GM12875 (cell line): Measurements from ENCODE around the gene CDK11A.

Experiments
- H3K4me3 ChIP-seq: one replicate; pipeline ENCODE4 v1.5.1; 2011; ENCODE audit warnings: low read depth, low read length, control low read depth
- CTCF ChIP-seq: IDR thresholded peaks from 2 replicates; pipeline ENCODE4 v1.5.1; 2011; ENCODE audit warnings: low read depth, mild to moderate bottlenecking, control low read depth, inconsistent platforms, low read length, moderate library complexity, borderline replicate concordance; ENCODE audit not compliant: insufficient read depth

CDK11A gene

DNA sequence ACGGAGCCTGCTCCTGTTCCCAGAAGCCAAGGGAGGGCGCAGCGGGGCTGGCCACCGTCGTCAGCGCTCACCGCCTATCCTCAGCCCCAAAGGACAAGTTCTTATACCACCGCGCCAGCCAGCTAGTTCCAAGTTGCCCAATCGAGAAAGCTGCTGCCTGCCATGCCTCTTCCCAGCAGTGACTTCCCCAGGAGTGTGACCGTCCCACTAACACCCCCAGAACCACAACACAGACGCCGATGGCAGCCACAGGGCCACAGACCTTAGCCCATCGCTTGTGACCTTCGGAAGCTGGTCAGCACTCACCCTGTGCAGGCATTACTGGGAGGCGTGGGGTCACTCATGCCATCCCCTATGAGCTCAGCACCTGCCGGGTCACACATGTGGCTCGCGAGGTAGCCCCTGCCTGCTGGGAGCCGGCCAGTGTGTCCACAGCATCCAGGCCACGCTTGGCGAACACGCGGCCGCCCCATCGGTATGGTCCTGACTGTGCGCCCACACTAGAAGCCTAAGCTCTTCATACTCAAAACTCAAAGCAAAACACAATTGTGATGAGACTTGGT, 34.0 kb upstream of the CDK11A start:
- TF ChIP-seq CTCF, result no peak

GRCh38 chr1:1757422-1758058, 33.4 kb upstream of the CDK11A start:
- no peak overlapping the region for H3K4me3 ChIP-seq
- TF ChIP-seq CTCF, result no peak

More for the DNA sequence above, 34.0 kb upstream of the CDK11A start:
- H3K4me3 ChIP-seq, result no peak overlapping the region

DNA sequence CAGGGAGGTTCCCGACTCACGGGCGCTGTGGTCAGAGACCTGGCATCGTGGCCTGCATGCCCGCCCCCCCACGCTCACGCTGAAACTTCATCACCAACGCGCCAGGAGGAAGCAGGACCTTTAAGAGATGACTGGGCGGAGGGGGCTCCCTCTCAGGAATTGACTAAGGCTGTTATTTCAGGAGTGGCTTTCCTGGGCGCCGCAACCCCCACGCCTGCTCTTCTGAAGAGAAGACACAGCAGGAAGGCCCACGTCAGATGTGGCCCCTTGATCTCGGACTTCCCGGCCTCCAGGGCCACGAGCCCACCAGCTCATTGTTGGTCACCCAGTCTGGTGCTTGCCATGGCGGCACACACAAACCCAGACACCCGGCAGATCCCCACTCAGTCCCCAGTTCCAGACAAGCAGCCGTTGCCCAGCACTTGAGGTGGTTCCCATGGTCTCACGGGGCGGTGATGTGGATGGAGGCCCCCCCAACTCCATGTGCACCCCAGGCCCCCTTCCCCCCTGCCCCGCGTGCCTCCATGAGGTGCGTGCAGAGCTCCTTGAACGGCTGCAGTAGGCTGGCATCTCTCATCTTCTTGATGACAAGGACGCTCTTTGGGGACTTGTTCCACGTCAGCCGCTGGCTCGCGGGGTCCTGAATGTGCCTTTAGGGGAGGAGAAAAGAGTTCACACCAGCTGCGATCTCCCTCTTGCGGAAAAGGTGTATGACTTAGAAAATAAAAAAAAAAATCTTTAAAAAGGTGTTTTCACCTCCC, 32.7 kb upstream of the CDK11A start:
- TF ChIP-seq CTCF, result no peak
- H3K4me3 ChIP-seq, result no peak overlapping the region

DNA sequence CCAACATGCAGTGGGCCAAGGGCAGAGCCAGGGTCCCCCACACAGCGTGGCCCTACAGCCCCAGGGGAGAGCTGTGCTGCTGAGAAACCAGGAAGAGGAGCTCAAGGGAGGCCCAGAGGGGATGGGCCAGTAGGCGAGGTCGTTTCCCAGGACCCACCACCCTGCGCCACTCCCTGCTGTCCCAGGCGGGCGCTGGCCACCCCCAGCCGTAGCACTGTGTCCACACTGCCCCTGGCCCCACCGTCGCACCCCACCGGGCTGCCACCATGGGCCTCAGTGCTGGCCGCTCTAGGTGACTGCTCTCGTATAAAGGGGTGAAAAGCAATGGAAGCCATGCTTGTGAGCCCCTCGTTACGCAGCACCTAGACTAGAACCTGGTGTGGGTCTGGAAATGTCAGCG, 31.7 kb upstream of the CDK11A start:
- H3K4me3 ChIP-seq, result no peak overlapping the region
- no peak for TF ChIP-seq CTCF

DNA sequence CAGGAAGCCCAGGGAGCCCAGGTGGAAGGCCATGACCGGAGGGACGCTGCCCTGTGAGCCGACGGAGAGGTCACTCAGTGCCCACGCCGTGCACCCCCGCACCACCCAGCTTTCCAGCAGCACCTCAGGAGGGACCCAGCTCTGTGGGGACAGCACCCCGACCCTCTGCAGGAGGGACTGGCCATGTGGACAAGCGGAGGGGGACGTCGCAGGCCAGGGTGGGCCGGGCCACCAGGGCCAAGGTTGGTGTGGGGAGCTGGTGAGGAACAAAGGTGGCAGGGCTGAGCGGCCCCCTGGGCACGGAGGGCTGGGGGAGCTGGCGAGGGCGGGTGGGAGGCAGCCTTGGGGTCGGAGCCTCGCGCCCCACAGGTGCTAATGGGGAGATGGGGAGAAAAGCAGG, 31.3 kb upstream of the CDK11A start:
- no peak for TF ChIP-seq CTCF
- H3K4me3 ChIP-seq, result no peak overlapping the region

DNA sequence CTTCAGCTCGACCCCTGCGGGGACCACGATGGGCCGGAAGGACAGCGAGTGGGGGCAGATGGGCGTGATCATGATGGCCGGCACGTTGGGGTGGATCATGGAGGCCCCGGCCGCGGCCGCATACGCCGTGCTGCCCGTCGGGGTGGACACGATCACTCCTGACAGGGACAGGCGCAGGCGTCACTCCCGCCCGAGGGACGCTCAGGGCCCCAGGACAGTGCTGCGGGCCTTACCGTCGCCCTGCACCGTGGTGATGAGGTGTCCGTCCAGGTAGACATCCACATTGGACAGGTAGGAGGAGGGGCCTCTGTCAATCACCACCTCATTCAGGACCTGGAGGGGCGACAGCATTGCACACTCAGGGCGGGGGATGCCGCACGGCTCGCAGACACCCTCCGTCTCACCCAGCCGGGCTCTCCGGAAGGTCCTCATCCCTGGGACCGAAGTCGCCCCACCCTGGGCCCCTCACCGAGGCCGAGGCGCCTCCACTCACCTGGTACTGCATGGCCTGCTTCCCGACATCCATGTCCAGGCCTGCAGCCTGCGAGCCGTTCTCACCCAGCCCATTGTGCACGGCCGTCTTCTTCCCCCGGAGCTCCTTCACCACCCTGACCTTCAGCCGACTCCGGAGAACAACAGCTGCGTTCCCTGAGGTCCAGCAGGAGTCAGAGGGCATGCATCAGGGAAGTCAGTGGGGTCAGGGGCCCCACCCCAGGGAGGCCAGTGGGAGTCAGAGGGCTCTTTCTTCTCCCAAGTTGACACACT, 30.1 kb upstream of the CDK11A start:
- no peak overlapping the region for H3K4me3 ChIP-seq

More for the DNA sequence above, 30.1 kb upstream of the CDK11A start:
- no peak for TF ChIP-seq CTCF
